GM19324 (cell line): ENCODE measurements around the gene NADK2.
"Not testable (repeated sequence)": the region's sequence is repeated elsewhere in the genome, so short reads cannot be mapped to it uniquely, and the experiment has no call there.

Source experiments
- ATAC-seq: cut with Tn5 transposase; IDR thresholded peaks from one replicate; pipeline ENCODE4 v1.9.1; 2021; ENCODE audit warnings: mild to moderate bottlenecking, moderate library complexity; ENCODE audit not compliant: unreplicated experiment, low FRiP score

The NADK2 gene

GRCh38 chr5:36241631-36242533 lies at the start of gene NADK2:
NADK2 (minus strand) TSS chr5:36241925; CDS start chr5:36241798, 127 bp downstream.
- peak; percentile 92 for ATAC-seq

GRCh38 chr5:36285837-36286615 lies 44.3 kb upstream of the NADK2 start:
- ATAC-seq: no peak

GRCh38 chr5:36283775-36284174 lies 42.0 kb upstream of the NADK2 start:
- ATAC-seq: not testable (repeated sequence)

- no peak for ATAC-seq
Observed at GRCh38 chr5:36281626-36282025, 39.9 kb upstream of the NADK2 start.

- no peak for ATAC-seq
Observed at GRCh38 chr5:36279054-36279698, 37.5 kb upstream of the NADK2 start.

- no peak for ATAC-seq
Observed at GRCh38 chr5:36277521-36278176, 35.9 kb upstream of the NADK2 start.

- no peak for ATAC-seq
Observed at GRCh38 chr5:36276864-36277263, 35.1 kb upstream of the NADK2 start.

GRCh38 chr5:36273809-36274526 lies 32.2 kb upstream of the NADK2 start:
- no peak for ATAC-seq

- ATAC-seq: no peak
Observed at GRCh38 chr5:36272136-36272690, 30.5 kb upstream of the NADK2 start.

- ATAC-seq: no peak
Observed at GRCh38 chr5:36270876-36271575, 29.3 kb upstream of the NADK2 start.

GRCh38 chr5:36270175-36270574 lies 28.4 kb upstream of the NADK2 start:
- ATAC-seq: no peak

GRCh38 chr5:36269478-36269877 lies 27.8 kb upstream of the NADK2 start:
- ATAC-seq: no peak

GRCh38 chr5:36267905-36268304 lies 26.2 kb upstream of the NADK2 start:
- no peak for ATAC-seq

- ATAC-seq: no peak
Observed at GRCh38 chr5:36264202-36264760, 22.6 kb upstream of the NADK2 start.

GRCh38 chr5:36261186-36261585 lies 19.5 kb upstream of the NADK2 start:
- no peak for ATAC-seq

GRCh38 chr5:36253575-36253974 lies 11.8 kb upstream of the NADK2 start:
- ATAC-seq: no peak

- no peak for ATAC-seq
Observed at GRCh38 chr5:36252722-36253365, 11.1 kb upstream of the NADK2 start.

- no peak for ATAC-seq
Observed at GRCh38 chr5:36251218-36251617, 9.5 kb upstream of the NADK2 start.
